RKO (cell line): Measurements from ENCODE around the gene ASB1.
"Not testable (repeated sequence)": the region's sequence is repeated elsewhere in the genome, so short reads cannot be mapped to it uniquely, and the experiment has no call there.

ENCODE experiments used
- DNase-seq: peaks from one replicate; pipeline ENCODE4 v3.0.0-alpha.2; 2016; ENCODE audit warnings: low spot score

ASB1 gene

DNA sequence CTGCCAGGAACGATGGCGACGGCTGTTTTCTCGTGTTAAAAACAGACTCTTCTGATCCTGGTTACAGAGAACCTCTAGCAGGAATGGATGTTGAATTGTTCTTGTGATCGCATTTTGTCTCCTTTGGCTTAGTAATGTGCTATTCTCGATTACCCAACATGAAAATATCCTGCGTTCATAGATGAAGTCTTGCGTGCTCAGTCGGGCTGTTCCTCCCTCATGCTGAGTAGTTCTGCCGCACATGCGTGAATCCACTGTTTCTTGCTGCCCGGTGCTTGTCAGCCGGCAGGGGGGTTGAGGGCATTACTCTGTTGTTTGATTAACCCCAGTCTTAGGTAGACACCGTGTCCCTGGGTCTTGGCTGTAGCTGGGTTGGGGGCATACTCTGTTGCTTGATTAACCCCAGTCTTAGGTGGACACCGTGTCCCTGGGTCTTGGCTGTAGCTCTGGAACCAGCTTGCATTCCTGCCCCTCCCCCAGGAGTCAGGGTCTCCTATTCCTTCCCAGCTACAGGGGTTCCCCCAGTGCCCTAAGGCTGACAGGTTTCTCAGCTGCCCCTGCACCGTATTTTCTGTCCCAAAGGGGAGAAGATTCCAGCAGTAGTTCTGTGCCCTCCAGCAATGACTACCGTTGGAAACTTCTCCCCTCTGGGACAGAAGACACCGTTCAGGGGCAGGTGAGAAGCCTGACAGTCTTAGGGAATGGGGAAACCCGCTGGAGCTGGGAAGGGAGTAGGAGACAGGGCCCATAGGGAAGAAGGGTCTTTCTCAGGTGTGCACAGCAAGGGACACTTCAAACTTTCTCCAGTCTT, 22.1 kb upstream of the ASB1 start:
- no peak for DNase-seq

- DNase-seq = not testable (repeated sequence)
These were observed 21.5 kb upstream of the ASB1 start for GRCh38 chr2:238405217-238405555.

DNA sequence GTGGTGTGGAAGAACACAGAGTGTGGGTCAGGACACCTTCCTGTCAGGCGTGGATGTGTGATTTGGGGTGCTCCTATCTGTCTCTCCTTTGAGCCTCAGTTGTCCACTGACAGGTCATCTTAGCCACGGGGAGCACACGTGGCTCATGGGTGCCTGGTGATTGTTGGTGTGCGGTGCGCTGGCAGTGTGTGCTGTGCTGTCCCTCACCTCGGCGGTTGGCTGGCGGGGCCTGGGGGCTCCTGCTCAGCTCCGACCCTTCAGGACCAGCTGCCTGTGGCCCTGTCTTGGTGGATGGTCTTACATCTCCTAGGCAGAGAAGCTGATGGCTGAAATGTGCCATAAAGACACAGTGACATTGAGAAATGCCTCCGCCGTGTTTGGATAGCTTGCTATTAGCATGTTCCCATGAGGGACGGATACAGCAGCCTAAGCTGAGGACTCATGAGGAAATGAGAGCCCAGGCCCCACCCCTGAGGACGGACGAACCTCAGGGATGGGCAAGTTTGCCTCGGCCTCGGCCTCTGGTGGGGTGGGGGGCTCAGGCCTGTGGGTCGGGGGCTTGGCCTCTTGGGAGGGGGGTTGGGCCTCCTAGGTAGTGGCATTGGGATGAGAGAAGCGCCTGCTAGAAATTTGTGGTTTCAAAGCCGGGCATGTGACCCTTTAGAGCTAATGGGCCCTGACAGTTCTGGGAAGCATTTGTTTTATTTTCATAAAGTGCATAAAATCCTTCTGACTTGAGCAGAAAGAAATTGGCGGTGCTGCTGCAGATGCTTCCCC, 20.3 kb upstream of the ASB1 start:
- no peak for DNase-seq

DNA sequence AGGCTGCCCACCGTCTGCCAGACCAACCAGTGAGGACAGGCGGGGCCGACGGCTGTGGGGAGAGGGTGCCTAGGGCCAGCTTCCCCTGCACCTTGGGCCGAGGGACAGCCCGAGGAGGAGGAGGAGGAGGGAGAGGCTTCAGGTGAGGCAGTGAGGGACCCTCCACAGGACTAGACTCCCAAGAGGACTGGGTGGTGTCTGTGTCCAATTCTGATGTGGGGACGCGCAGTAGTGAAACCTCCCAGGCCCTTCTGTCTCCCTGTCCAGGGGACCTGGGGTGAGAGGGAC, 19.8 kb upstream of the ASB1 start:
- no peak for DNase-seq

GRCh38 chr2:238407566-238407965, 19.2 kb upstream of the ASB1 start:
- no peak for DNase-seq

GRCh38 chr2:238408615-238409340, 17.9 kb upstream of the ASB1 start:
- no peak for DNase-seq

DNA sequence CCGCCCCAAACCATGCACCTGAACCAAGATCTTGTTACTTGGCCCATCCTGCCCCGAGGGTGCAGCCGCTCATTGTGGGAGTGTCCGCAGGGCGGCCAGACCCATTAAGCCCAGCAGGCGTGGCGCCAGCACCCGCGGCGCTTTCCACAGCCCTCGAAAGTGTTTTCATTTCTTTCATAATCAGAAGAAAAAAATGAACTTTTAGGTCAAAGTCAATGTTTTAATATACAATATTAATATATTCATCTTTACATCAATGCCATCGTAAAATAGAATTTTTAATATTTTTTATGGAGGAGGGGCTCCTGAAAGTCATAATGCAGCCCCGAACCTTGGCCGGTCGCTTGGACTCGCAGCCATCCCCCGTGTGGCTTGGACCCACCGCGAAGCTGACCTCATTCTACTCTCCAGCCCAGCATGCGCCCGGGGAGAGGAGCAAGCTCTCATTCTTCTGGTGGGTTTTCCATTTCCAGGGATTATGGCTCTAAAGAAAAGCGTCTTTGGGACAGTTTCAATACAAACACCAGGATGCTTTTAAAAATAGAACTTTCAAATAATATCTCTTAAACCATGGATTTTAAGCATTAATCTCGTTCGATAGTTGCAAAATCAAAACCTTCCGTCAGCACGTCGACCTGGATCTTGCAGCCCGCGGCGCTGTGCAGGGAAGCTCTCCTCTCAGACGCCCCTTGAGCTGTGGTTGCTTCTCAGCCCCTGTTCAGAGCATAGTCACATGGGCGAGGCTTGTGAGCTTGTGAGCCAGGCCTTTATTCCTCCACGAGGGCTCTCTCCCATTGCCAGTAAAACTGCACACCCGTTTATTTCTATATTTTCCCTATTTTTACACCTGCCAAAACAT, 17.2 kb upstream of the ASB1 start:
- DNase-seq = no peak

- DNase-seq = no peak
These were observed 14.5 kb upstream of the ASB1 start for GRCh38 chr2:238412067-238412767.

- DNase-seq = no peak
These were observed 13.4 kb upstream of the ASB1 start for GRCh38 chr2:238413368-238413767.

DNA sequence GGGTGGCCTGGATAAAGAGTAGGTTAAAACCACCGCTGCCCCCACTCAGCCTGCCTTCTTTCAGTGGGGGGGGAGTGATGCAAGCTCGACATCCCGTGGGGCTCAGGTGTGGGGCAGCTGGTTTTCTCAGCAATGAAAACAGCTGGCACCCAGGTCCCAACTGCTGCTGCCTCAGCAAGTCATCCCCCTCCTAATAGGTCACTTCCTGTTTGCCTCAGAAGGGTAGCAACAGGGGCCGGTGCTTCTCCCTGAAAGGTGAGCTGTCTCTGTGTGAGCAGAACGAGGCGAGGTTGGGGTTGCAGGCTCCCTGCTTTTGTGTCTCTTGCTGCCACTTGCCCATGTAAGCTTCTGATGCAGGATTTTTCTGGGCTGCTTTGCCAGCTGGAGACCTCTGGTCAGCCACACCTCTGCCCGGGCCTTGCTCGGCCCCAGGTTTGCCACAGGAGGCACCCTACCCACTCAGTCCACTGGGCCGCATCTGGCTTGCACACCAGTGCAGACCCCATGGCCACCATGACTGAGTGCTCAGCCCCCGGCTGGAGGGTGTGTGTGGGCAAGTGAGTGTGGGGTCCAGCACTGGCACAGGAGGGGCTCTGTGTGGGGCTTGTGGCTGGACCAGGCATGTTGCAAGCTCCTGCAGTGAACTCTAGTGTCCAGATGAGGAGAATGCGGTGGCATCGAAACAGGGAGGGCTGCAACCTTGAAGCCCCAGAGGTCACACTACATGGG, 11.5 kb upstream of the ASB1 start:
- no peak for DNase-seq

- DNase-seq = no peak
These were observed 10.8 kb upstream of the ASB1 start for GRCh38 chr2:238415893-238416292.

DNA sequence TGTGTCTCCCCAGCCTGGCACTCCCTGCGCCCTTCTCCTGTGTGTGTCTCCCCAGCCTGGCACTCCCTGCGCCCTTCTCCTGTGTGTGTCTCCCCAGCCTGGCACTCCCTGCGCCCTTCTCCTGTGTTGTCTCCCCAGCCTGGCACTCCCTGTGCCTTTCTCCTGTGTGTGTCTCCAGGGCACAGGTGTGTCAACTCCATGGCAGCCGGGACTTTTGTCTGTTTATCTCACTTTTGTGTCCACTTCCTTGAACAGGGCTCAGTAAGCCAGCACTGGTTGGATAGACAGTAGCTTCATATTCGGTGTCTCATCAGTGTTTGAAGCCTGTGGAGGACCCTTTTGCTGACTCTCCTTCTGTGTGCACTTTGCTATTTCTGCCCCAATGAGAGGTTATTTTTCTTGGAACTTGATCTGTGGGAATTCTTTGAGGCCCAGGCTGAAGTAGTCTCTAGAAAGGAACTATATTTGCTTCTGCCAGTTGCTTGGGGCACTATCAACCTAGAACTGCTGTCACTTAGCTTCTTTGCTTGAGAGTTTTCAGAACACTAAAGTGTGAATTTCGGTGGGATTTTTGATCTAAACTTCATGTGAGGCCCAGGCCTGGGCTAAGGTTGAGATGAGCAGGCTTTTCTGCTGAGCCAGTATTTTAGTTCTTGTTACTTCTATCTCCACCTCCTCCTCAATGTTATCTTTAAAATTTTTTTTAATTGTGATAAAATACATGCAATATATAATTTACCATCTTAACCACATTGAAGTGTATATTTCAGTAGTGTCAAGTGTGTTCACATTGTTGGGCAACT, 8.3 kb upstream of the ASB1 start:
- no peak for DNase-seq

DNA sequence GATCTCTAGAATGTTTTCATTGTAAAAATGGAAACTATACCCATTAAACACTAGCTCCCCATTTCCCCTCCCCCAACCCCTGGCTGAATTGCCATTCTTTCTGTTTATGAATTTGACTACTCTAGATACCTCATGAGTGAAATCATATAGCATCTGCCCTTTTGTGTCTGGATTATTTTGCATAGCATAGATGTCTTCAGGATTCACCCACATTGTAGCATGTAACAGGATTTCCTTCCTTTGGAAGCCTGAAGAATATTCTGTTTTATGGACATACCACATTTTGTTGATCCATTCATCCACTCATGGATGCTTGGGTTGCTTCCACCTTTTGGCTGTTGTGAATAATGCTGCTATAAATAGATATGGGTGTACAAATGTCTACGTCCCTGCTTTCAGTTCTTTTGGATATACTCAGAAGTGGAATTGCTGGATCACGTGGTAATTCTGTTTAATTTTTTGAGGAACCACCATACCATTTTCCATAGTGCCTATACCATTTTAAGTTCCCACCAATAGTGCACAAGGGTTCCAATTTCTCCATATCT, 7.7 kb upstream of the ASB1 start:
- DNase-seq = no peak

GRCh38 chr2:238420442-238420841, 6.3 kb upstream of the ASB1 start:
- no peak for DNase-seq

DNA sequence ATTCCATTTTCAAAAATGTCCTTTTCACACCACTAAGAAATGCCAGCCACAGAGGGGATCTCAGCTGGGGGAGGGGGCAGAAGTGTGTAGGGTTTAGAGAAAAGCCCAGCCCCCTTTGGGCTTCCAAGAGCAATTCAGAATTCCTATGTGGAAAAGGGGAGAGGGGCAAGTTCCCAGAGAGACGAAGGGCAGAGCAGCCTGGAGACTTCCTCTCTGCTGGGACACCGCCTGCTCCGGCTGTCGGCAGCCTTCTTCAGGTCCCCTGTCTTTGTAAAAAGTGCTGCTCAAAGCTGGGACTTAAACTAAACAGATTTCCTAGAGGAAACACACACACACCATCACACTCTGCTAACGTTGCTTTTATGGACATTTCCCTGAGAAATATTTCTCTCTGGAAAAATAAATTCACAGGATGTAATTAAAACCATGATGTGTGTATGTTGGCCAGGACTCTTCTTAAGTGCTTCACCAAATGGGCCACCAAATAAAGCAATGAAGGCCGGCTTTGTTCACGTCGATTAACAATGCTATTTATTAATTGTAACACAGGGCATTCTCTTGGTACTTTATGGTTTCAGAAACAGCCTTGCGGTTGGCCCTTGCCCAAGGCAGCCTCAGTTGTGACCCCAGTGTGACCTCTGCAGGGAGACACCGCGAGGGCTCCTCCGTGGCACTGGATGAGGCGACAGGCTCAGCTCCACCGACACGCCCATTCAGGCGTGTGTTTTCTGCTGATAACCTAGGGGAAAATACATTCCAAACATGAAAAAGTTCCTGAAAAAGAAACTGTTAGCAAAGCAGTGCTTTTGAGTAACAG, 5.6 kb upstream of the ASB1 start:
- no peak for DNase-seq

- DNase-seq = no peak
These were observed 5.1 kb upstream of the ASB1 start for GRCh38 chr2:238421695-238422035.

GRCh38 chr2:238422285-238422684, 4.4 kb upstream of the ASB1 start:
- no peak for DNase-seq

- no peak for DNase-seq
These were observed 3.8 kb upstream of the ASB1 start for GRCh38 chr2:238422940-238423339.
